ENCODE results near the gene BEND6. TPM values are rescaled to one million over a fixed set of nuclear protein-coding genes. Genes with fewer than 3 reads are reported as not detected.
"Not testable (repeated sequence)": the region's sequence is repeated elsewhere in the genome, so short reads cannot be mapped to it uniquely, and the experiment has no call there.

BEND6 gene
- total and polyA plus RNA-seq, 2 donors (not counting 3 experiments of a cell fraction or from before 2014, with no cell fraction given): 0.15 to 0.66 TPM

DNA sequence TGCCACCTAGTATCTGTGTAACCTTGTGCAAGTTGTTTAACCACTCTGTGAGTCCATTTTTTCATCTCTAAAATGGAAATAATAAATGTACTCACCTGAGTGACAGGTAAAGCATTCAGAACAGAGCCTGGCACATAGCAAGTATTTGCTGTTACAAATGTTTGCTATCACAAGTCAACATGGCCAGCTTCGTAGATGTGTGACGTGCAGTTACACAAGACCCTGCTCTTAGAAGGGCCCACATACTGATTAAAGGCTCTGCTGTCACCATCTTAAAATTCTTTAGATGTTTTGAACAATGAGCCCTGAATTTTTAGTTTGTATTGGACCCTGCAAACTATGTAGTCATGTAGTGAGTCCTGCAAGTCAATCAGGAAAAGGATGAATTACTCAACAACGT, 51.2 kb downstream of the BEND6 start:
- intact Hi-C loops (cut with micrococcal nuclease) (no loop called here), dilution Hi-C loops (cut with MboI; ENCODE audit: extremely low pct_ligation_motif_present, low sequenced_read_pairs) (no loop called here)
- POLR2A ChIA-PET: no interaction called here
- Histone ChIP-seq H3K9me1 (replicated peaks; ENCODE audit: control insufficient read depth, extremely low read depth, insufficient read depth, low read length) (no peaks in the 10 kb centered on the region), H3K4me2 (ENCODE audit: insufficient read depth, low read length) (no peak overlapping the region), H3K27ac (ENCODE audit: insufficient read depth, low read depth, low read length) (no peak overlapping the region), H4K20me1 (replicated peaks; ENCODE audit: control insufficient read depth, extremely low read depth, insufficient read depth, low read length) (no peaks in the 10 kb centered on the region), H3K27me3 (ENCODE audit: control insufficient read depth in 2 of 2, insufficient read depth in 2 of 2, low read length in 2 of 2) (no peaks in the 10 kb centered on the region), H3K4me1 (ENCODE audit: control insufficient read depth, extremely low read depth, insufficient read depth, low read length) (no peaks in the 10 kb centered on the region), H3K36me3 (ENCODE audit: control insufficient read depth in 2 of 2, extremely low read depth in 1 of 2, insufficient read depth in 2 of 2, low read length in 2 of 2) (no peaks in the 10 kb centered on the region), H2AFZ (ENCODE audit: low read depth, low read length) (no peak overlapping the region), H3K9ac (replicated peaks; ENCODE audit: extremely low read depth, insufficient read depth, low read length) (no peak overlapping the region), H3K9me3 (replicated peaks; ENCODE audit: control insufficient read depth, insufficient read depth, low read length) (no peaks in the 10 kb centered on the region), H3K79me2 (ENCODE audit: control insufficient read depth, insufficient read depth, low read length) (no peaks in the 10 kb centered on the region), H3K4me3 (replicated peaks in 1 of 3; ENCODE audit: insufficient read depth in 1 of 3, low read depth in 1 of 3, low read length in 3 of 3) (no peak overlapping the region)
- CTCF ChIA-PET: interaction anchor here (0.5 to 1.0 kb wide), 2 partner anchors 13 to 51 kb away, joined by 3 read pairs; partner anchors contain the start of gene BEND6
- no TSS peak for BruUV-seq (replicated peaks)
- FAIRE-seq (no peak), DNase-seq (ENCODE audit: low read depth, low spot score) (no peak)
- TF ChIP-seq EZH2 (IDR thresholded peaks at IDR 0.05; ENCODE audit: borderline replicate concordance, low read depth, low read length, severe bottlenecking) (no peak), POLR2A (IDR thresholded peaks at IDR 0.05; ENCODE audit: low read depth, low read length) (no peak), JUN (IDR thresholded peaks at IDR 0.05; ENCODE audit: borderline replicate concordance, insufficient read depth, insufficient read length, low read depth) (no peak)

GRCh38 chr6:57008069-57008468, 53.2 kb downstream of the BEND6 start:
- H4K20me1 ChIP-seq (replicated peaks; ENCODE audit: control insufficient read depth, extremely low read depth, insufficient read depth, low read length); DNase-seq (ENCODE audit: low read depth, low spot score); BruUV-seq (replicated peaks); H3K36me3 ChIP-seq (ENCODE audit: control insufficient read depth in 2 of 2, extremely low read depth in 1 of 2, insufficient read depth in 2 of 2, low read length in 2 of 2); dilution Hi-C loops (cut with MboI; ENCODE audit: extremely low pct_ligation_motif_present, low sequenced_read_pairs); POLR2A ChIA-PET; H3K27ac ChIP-seq (ENCODE audit: insufficient read depth, low read depth, low read length); H2AFZ ChIP-seq (ENCODE audit: low read depth, low read length); H3K9ac ChIP-seq (replicated peaks; ENCODE audit: extremely low read depth, insufficient read depth, low read length); H3K79me2 ChIP-seq (ENCODE audit: control insufficient read depth, insufficient read depth, low read length); H3K9me3 ChIP-seq (replicated peaks; ENCODE audit: control insufficient read depth, insufficient read depth, low read length); H3K27me3 ChIP-seq (ENCODE audit: control insufficient read depth in 2 of 2, insufficient read depth in 2 of 2, low read length in 2 of 2); intact Hi-C loops (cut with micrococcal nuclease); H3K4me2 ChIP-seq (ENCODE audit: insufficient read depth, low read length); H3K4me1 ChIP-seq (ENCODE audit: control insufficient read depth, extremely low read depth, insufficient read depth, low read length); FAIRE-seq; H3K9me1 ChIP-seq (replicated peaks; ENCODE audit: control insufficient read depth, extremely low read depth, insufficient read depth, low read length); CTCF ChIA-PET; H3K4me3 ChIP-seq (replicated peaks in 1 of 3; ENCODE audit: insufficient read depth in 1 of 3, low read depth in 1 of 3, low read length in 3 of 3): not testable (repeated sequence)

Measured in endothelial cell of umbilical vein (primary cell).